Caco-2 (cell line): ENCODE data around the gene OR7C1. TPM values are rescaled to one million over a fixed set of nuclear protein-coding genes. Genes with fewer than 3 reads are reported as not detected.

Experiments
- BruUV-seq: library from RNA; stranded (reverse); fragments of 400-500 nt; replicated peaks from 2 replicates; lab custom pipeline; 2021; lab: Mats Ljungman, UMichigan
- CTCF ChIA-PET: fragments of 300-600 bp; sonication (Branson Sonifier 250); formaldehyde crosslinking; loops from one replicate; lab custom pipeline; 2022; ENCODE audit warnings: antibody characterized with exemption; lab: Charles Lee
- POLR2A ChIA-PET: fragments of 300-600 bp; sonication (Branson Sonifier 250); formaldehyde crosslinking; loops from one replicate; lab custom pipeline; 2022; ENCODE audit warnings: antibody characterized with exemption; lab: Charles Lee
- DNase-seq, 2 experiments: peaks; one replicate each; pipeline versions ENCODE4 v3.0.0 to v3.0.0-alpha.2; 2020 to 2022
- H3K27me3 ChIP-seq: replicated peaks from 2 replicates; pipeline ENCODE4 v1.6.0; 2011; ENCODE audit warnings: low read length; ENCODE audit not compliant: control insufficient read depth, insufficient read depth
- H3K36me3 ChIP-seq: 2 replicates; pipeline ENCODE4 v1.5.1; 2011; ENCODE audit warnings: low read length; ENCODE audit not compliant: control insufficient read depth, insufficient read depth
- H3K4me1 ChIP-seq: fragments of 250-450 bp; sonication (Bioruptor Pico); 2 replicates; pipeline ENCODE4 v1.5.1; 2020; ENCODE audit warnings: mild to moderate bottlenecking
- H3K4me3 ChIP-seq: 2 replicates; pipeline ENCODE4 v1.5.1; 2011; ENCODE audit warnings: low read depth, mild to moderate bottlenecking, control low read depth, low read length
- H3K9me3 ChIP-seq: fragments of 250-450 bp; sonication (Bioruptor Pico); 2 replicates; pipeline ENCODE4 v1.5.1; 2020; ENCODE audit warnings: mild to moderate bottlenecking, moderate library complexity
- H3K27ac Mint-ChIP-seq: one replicate; pipeline ENCODE4 v1.8.0; 2022; ENCODE audit warnings: mixed read lengths; ENCODE audit not compliant: unreplicated experiment
- H3K27me3 Mint-ChIP-seq: one replicate; pipeline ENCODE4 v1.8.0; 2022; ENCODE audit warnings: mixed read lengths; ENCODE audit not compliant: insufficient read depth, unreplicated experiment
- H3K36me3 Mint-ChIP-seq: one replicate; pipeline ENCODE4 v1.8.0; 2022; ENCODE audit warnings: mild to moderate bottlenecking, mixed read lengths; ENCODE audit not compliant: insufficient read depth, unreplicated experiment
- H3K4me1 Mint-ChIP-seq: one replicate; pipeline ENCODE4 v1.8.0; 2022; ENCODE audit warnings: low read depth, mixed read lengths; ENCODE audit not compliant: unreplicated experiment
- H3K4me3 Mint-ChIP-seq: one replicate; pipeline ENCODE4 v1.8.0; 2022; ENCODE audit warnings: mild to moderate bottlenecking, moderate library complexity, mixed read lengths; ENCODE audit not compliant: unreplicated experiment
- H3K9me3 Mint-ChIP-seq: one replicate; pipeline ENCODE4 v1.8.0; 2022; ENCODE audit warnings: mixed read lengths; ENCODE audit not compliant: unreplicated experiment
- intact Hi-C: fragments of 100-400 bp; cut with micrococcal nuclease; formaldehyde crosslinking; loops from one replicate; pipeline ENCODE4 v1.10.0; 2022; ENCODE audit not compliant: unreplicated experiment
- total RNA-seq: library from RNA; stranded (reverse); gene quantifications from 2 replicates; pipeline ENCODE4 v1.2.3, GENCODE V29; 2022
- TF ChIP-seq, protein P1 (sequence below), 2 experiments: fragments of 200-600 bp in 1 of 2; IDR thresholded peaks; 1 replicate in 1 of 2; 2 replicates in 1 of 2; pipeline versions ENCODE4 v1.5.1 to v1.8.0; 2011 to 2022; ENCODE audit warnings: antibody characterized with exemption in 1 of 2, control low read depth in 1 of 2, inconsistent platforms in 1 of 2, low read depth in 1 of 2, low read length in 1 of 2, mild to moderate bottlenecking in 1 of 2, moderate library complexity in 1 of 2; ENCODE audit not compliant: insufficient read depth in 1 of 2, severe bottlenecking in 1 of 2, unreplicated experiment in 1 of 2

Gene OR7C1
- total RNA-seq, 1 experiment from 2014 or later: not detected

- Mint-ChIP-seq H3K4me3 (no peak within 1 kb of the TSS), H3K27me3 (peaks cover 18% of the 10 kb centered on the region), H3K27ac (no peak within 1 kb of the TSS), H3K9me3 (no peaks in the 10 kb centered on the region), H3K4me1 (no peaks in the 10 kb centered on the region), H3K36me3 (no peaks in the 10 kb centered on the region)
- Histone ChIP-seq H3K4me1 (no peaks in the 10 kb centered on the region), H3K27me3 (no peaks in the 10 kb centered on the region; the same call in 1 of the 2 replicates), H3K36me3 (no peaks in the 10 kb centered on the region), H3K4me3 (no peak within 1 kb of the TSS), H3K9me3 (no peaks in the 10 kb centered on the region)
- DNase-seq: no peak
- intact Hi-C loops: no loop called here
- TF ChIP-seq, protein P1, sequence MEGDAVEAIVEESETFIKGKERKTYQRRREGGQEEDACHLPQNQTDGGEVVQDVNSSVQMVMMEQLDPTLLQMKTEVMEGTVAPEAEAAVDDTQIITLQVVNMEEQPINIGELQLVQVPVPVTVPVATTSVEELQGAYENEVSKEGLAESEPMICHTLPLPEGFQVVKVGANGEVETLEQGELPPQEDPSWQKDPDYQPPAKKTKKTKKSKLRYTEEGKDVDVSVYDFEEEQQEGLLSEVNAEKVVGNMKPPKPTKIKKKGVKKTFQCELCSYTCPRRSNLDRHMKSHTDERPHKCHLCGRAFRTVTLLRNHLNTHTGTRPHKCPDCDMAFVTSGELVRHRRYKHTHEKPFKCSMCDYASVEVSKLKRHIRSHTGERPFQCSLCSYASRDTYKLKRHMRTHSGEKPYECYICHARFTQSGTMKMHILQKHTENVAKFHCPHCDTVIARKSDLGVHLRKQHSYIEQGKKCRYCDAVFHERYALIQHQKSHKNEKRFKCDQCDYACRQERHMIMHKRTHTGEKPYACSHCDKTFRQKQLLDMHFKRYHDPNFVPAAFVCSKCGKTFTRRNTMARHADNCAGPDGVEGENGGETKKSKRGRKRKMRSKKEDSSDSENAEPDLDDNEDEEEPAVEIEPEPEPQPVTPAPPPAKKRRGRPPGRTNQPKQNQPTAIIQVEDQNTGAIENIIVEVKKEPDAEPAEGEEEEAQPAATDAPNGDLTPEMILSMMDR (IDR thresholded peaks at IDR 0.05; ENCODE audit: insufficient read depth in 1 of 2, low read depth in 1 of 2, low read length in 1 of 2, severe bottlenecking in 1 of 2, unreplicated experiment in 1 of 2): no peak
- BruUV-seq: no TSS peak
- CTCF ChIA-PET: no interaction called here
- POLR2A ChIA-PET: no interaction called here
These were observed 13.8 kb upstream of the OR7C1 start, which contains the start of gene OR7A10 for GRCh38 chr19:14848822-14849221. Gene OR7A10, minus strand, starts transcription at chr19:14848922. Its CDS starts 7,045 bp downstream, at chr19:14841877.

DNA sequence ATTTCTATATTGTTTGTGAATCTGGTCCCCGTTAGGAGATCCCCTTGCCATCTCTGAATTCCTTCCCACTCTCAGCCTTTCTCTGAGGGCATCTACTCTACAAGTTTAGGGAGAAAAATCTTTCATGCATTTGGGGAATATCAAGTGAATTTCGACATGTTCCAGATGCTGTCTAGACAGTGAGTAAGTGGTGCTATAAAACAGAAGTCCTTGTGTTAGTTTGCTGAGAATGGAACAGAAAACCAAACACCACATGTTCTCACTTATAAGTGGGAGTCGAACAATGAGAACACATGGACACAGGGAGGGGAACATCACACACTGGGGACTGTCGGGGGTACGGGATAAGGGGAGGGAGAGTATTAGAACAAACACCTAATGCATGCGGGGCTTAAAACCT lies 8.6 kb upstream of the OR7C1 start:
- no peaks in the 10 kb centered on the region for H3K4me1 Mint-ChIP-seq
- intact Hi-C loops: no loop called here
- Histone ChIP-seq H3K4me3 (no peak overlapping the region), H3K4me1 (no peaks in the 10 kb centered on the region), H3K9me3 (peaks cover 4% of the 10 kb centered on the region; the same call in 1 of the 2 replicates), H3K36me3 (no peaks in the 10 kb centered on the region), H3K27me3 (no peaks in the 10 kb centered on the region; the same call in 1 of the 2 replicates)
- peaks cover 19% of the 10 kb centered on the region for H3K27me3 Mint-ChIP-seq
- no peaks in the 10 kb centered on the region for H3K36me3 Mint-ChIP-seq
- no peak overlapping the region for H3K4me3 Mint-ChIP-seq
- no TSS peak for BruUV-seq
- TF ChIP-seq, protein P1 (IDR thresholded peaks at IDR 0.05; ENCODE audit: insufficient read depth in 1 of 2, low read depth in 1 of 2, low read length in 1 of 2, severe bottlenecking in 1 of 2, unreplicated experiment in 1 of 2): no peak
- no peaks in the 10 kb centered on the region for H3K9me3 Mint-ChIP-seq
- CTCF ChIA-PET: no interaction called here
- POLR2A ChIA-PET: no interaction called here
- H3K27ac Mint-ChIP-seq: no peak overlapping the region
- no peak for DNase-seq

GRCh38 chr19:14843169-14843568 lies 8.2 kb upstream of the OR7C1 start:
- peaks cover 18% of the 10 kb centered on the region for H3K27me3 Mint-ChIP-seq
- H3K9me3 ChIP-seq: peaks cover 4% of the 10 kb centered on the region; the same call in 1 of the 2 replicates
- no peaks in the 10 kb centered on the region for H3K9me3 Mint-ChIP-seq

More at GRCh38 chr19:14843169-14843568, 8.2 kb upstream of the OR7C1 start:
- no peak overlapping the region for H3K27ac Mint-ChIP-seq
- H3K36me3 ChIP-seq: no peaks in the 10 kb centered on the region
- intact Hi-C loops: no loop called here
- H3K4me3 Mint-ChIP-seq: no peak overlapping the region
- BruUV-seq: no TSS peak
- CTCF ChIA-PET: no interaction called here
- no peaks in the 10 kb centered on the region for H3K36me3 Mint-ChIP-seq
- H3K27me3 ChIP-seq: no peaks in the 10 kb centered on the region; the same call in 1 of the 2 replicates
- H3K4me3 ChIP-seq: no peak overlapping the region
- DNase-seq: no peak
- TF ChIP-seq, protein P1 (IDR thresholded peaks at IDR 0.05; ENCODE audit: insufficient read depth in 1 of 2, low read depth in 1 of 2, low read length in 1 of 2, severe bottlenecking in 1 of 2, unreplicated experiment in 1 of 2): no peak
- H3K4me1 ChIP-seq: no peaks in the 10 kb centered on the region
- no peaks in the 10 kb centered on the region for H3K4me1 Mint-ChIP-seq
- POLR2A ChIA-PET: no interaction called here
